Uterus (tissue), 2 donors: Measurements from ENCODE around the gene NT5DC3.

Source experiments
- CTCF ChIP-seq, 4 experiments: fragments of 200-600 bp in 2 of 4; fragments of 450-650 bp in 2 of 4; sonication (generic) in 2 of 4; IDR thresholded peaks; one replicate each; pipeline ENCODE4 v1.5.1; 2016 to 2019; ENCODE audit warnings: antibody characterized with exemption in 4 of 4, mild to moderate bottlenecking in 2 of 4, moderate library complexity in 1 of 4
- POLR2A ChIP-seq, 2 donors: fragments of 450-650 bp; IDR thresholded peaks; one replicate each; pipeline ENCODE4 v1.6.1; 2016; ENCODE audit warnings: antibody characterized with exemption in 2 of 2, mild to moderate bottlenecking in 1 of 2, moderate library complexity in 1 of 2

DNA sequence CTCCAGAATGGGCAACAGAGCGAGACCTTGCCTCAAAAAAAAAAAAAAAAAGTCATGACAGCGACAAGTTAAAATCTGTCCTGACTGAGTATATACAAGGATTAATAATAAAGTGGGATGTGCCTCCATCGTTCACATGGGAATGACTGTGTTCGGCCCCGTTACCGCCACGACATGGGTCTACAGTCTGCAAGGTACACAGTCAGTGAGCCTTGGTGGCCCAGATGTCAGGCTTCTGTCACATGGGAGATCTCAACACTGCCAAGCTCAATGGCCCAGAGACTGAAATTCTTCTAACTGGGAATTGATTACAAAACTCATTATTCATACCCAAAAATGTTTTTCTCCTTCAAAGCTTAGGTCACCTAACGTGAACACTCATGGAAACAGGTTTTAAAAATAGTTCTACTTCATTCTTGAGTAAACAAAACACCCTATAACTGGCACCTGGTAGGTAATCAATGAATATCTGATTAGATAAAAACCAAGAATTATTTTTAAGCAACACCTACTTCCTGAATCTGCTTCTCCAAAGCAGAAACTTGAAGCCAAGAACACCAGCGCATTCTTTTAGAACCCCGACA is 66.0 kb downstream of the NT5DC3 start:
- no peak for TF ChIP-seq CTCF (IDR thresholded peaks at IDR 0.05)
- no peak for TF ChIP-seq POLR2A (IDR thresholded peaks at IDR 0.05)
